Measurements from ENCODE around the gene PRAMEF13. TPM values are rescaled to one million over a fixed set of nuclear protein-coding genes. Genes with fewer than 3 reads are reported as not detected.
"Not testable (repeated sequence)": the region's sequence is repeated elsewhere in the genome, so short reads cannot be mapped to it uniquely, and the experiment has no call there.

The PRAMEF13 gene
- total RNA-seq, 4 donors from 2014 or later, result not detected

DNA sequence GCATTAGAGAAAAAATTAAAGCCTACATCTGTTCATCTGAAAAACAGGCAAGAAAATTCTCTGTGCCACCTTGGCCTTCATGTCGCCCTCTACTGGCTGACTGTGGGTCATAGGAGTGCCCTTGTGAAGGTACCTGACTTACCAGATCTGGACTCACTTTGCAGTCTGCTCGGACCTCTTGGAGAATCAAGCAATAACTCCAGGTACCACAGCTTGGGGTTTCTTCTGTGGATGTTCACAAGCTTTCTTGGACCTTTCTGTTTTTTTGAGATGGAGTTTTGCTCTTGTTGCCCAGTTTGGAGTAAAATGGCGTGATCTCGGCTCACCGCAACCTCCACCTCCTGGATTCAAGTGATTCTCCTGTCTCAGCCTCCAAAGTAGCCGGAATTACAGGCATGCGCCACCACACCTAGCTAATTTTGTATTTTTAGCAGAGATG, 27.2 kb upstream of the PRAMEF13 start:
- Histone ChIP-seq H3K4me3 (no peak overlapping the region), H3K27me3 (peaks cover 0 to 3% of the 10 kb centered on the region in 2 donors), H3K9me3 (no peaks in the 10 kb centered on the region), H3K27ac (no peak overlapping the region), H3K36me3 (no peaks in the 10 kb centered on the region), H3K4me1 (no peaks in the 10 kb centered on the region)
- DNase-seq (ENCODE audit: low spot score in 2 of 2), result no peak
- WGBS, 2 donors, result 76% methylated on average over 7 of the region's 7 CpGs
- TF ChIP-seq POLR2A (IDR thresholded peaks at IDR 0.05), result no peak
- TF ChIP-seq, protein P1, sequence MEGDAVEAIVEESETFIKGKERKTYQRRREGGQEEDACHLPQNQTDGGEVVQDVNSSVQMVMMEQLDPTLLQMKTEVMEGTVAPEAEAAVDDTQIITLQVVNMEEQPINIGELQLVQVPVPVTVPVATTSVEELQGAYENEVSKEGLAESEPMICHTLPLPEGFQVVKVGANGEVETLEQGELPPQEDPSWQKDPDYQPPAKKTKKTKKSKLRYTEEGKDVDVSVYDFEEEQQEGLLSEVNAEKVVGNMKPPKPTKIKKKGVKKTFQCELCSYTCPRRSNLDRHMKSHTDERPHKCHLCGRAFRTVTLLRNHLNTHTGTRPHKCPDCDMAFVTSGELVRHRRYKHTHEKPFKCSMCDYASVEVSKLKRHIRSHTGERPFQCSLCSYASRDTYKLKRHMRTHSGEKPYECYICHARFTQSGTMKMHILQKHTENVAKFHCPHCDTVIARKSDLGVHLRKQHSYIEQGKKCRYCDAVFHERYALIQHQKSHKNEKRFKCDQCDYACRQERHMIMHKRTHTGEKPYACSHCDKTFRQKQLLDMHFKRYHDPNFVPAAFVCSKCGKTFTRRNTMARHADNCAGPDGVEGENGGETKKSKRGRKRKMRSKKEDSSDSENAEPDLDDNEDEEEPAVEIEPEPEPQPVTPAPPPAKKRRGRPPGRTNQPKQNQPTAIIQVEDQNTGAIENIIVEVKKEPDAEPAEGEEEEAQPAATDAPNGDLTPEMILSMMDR (IDR thresholded peaks at IDR 0.05), result peak in 2 of 5 experiments; percentile 7 to 31
- no peak for TF ChIP-seq EP300 (IDR thresholded peaks at IDR 0.05)

DNA sequence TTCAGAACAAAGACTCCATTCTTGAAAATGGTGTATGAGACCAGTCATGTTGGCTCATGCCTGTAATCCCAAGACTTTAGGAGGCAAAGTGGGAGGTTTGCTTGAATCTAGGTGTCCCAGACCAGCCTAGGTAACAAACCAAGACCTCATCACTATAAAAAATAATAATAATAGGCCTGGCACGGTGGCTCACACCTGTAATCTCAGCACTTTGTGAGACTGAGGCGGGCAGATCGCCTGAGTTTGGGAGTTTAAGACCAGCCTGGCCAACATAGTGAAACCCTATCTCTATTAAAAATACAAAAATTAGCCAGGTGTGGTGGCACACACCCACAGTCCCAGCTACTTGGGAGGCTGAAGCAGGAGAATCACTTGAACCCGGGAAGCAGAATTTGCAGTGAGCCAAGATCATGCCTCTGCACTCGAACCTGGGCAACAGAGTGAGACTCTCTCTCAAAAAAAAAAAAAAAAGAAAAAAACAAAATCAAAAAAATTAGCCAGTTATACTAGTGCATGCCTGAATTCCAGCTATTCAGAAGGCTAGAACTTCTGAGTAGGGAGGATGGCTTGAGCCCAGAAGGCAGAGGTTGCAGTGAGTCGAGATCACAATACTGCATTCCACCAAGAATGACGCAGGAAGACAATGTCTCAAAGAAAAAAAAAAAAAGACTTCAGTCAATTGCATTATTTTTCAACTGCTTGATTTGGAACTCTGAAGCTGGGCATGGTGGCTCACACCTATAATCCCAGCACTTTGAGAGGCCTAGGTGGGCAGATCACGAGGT, 26.3 kb upstream of the PRAMEF13 start:
- not testable (repeated sequence) for H3K4me1 ChIP-seq; H3K36me3 ChIP-seq; H3K27me3 ChIP-seq; H3K4me3 ChIP-seq; DNase-seq (ENCODE audit: low spot score in 2 of 2); H3K9me3 ChIP-seq; H3K27ac ChIP-seq
- WGBS, 2 donors, result 82 to 84% methylated on average over 8 of the region's 8 CpGs

DNA sequence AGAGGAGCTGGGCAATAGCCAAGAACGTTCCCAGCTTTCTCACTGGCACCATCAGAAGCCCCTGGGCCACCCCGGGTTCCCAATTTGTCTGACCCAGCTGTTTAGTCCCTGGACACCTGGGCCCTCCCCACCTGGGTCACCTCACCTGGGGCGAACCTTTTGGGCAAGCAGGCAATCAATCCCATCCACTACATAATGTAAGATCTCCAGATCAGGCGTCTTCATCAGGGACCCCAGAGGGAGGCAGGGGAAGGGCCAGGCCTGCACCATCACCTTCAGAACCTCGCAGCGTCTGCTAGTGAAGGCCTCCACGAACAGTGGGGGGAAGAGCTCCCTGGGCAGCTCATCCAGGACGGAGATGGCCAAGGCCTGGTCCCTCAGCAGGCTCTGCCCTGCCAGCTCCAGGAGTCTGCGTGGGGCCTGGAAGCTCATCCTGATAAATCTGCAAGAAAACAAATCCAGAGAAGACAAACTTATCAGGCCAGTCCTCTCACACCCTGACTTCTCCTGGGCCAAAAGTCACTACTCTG, 24.5 kb upstream of the PRAMEF13 start, which contains the start of gene PRAMEF18:
TSS of gene PRAMEF18 (minus strand) at position 480 of the 530 bp plus-strand sequence. CDS start at position 432, 48 bp downstream.
- DNase-seq (ENCODE audit: low spot score in 2 of 2), result peak in 1 of 2 donors; percentile 1
- H3K9me3 ChIP-seq, H3K36me3 ChIP-seq, H3K4me1 ChIP-seq, H3K4me3 ChIP-seq, H3K27me3 ChIP-seq, H3K27ac ChIP-seq: not testable (repeated sequence)
- 75 to 77% methylated on average over 8 of the region's 9 CpGs for WGBS, 2 donors

DNA sequence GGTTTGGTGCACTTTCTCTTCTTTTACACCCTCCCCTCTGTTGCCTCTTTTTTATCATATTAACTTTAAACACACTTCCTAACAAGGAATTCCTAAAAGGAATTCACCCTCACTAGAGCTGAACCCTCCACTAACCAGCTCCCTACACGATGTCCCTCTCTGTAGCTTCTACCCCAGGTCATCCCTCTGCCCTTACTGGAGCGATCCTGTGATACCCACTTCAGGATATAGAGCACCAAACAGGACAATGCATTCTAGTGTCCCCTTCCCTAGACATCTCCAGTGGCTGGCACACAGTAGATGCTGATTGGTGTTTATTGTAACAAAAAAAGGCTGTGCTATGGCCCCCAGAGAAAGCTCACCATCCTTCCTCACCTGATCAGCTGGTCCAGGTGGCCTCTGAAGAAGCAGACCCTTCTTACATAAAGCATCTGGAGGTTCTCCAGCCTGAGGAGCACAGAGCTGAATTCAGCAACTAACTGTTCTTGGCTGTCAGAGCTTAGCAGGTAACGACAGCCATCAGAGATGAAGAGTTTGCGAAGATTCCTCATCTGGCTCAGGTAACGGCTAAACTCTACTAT, 23.4 kb upstream of the PRAMEF13 start:
- H3K4me3 ChIP-seq, result no peak overlapping the region
- no peaks in the 10 kb centered on the region for H3K9me3 ChIP-seq
- TF ChIP-seq EP300 (IDR thresholded peaks at IDR 0.05), result no peak
- TF ChIP-seq POLR2A (IDR thresholded peaks at IDR 0.05), result no peak
- TF ChIP-seq, protein P1 (IDR thresholded peaks at IDR 0.05), result no peak
- peaks cover 0 to 3% of the 10 kb centered on the region in 2 donors for H3K27me3 ChIP-seq
- H3K4me1 ChIP-seq, result no peaks in the 10 kb centered on the region
- 77 to 80% methylated on average over 5 of the region's 5 CpGs for WGBS, 2 donors
- H3K27ac ChIP-seq, result no peak overlapping the region
- DNase-seq (ENCODE audit: low spot score in 2 of 2), result peak in 1 of 2 donors; percentile 4
- no peaks in the 10 kb centered on the region for H3K36me3 ChIP-seq

DNA sequence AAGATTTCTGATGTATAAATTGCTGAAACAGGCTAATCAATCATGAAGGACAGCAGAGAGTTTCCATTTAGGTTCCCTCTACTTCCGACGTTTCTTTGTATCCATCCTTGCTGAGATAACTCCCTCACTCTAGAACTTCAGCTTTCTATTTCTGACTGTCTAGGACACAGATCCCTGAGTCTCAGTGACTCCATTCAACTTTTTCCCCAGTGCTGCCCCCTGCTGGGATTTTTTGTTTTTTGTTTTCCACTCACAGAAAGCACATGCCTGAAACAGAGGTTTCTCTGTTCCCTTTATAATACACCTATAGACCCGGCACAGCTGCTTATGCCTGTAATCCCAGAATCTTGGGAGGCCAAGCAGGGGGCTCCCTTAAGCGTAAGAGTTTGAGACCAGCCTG, 21.6 kb upstream of the PRAMEF13 start:
- H3K27ac ChIP-seq; H3K27me3 ChIP-seq; H3K36me3 ChIP-seq; H3K4me1 ChIP-seq; DNase-seq (ENCODE audit: low spot score in 2 of 2); H3K4me3 ChIP-seq; H3K9me3 ChIP-seq: not testable (repeated sequence)
- no CpG with 5 or more reads among the region's 4 CpGs for WGBS, 2 donors

DNA sequence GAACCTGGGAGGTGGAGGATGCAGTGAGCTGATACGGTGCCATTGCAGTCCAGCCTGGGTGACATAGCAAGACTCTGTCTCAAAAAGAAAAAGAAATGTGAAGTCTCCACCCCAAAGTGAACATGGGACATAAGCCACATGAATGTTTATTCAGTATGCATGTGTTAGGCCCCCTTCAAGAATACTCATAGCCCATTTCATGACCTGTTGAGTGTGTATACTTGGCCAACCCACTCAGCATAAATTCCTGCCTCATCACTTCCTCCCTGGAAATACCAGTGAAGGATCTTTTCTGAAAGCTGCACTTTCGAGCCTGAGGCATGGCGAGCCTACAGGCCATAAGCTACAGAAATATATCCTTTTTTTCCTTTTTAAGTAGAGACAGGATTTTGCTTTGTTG, 18.0 kb upstream of the PRAMEF13 start:
- not testable (repeated sequence) for DNase-seq (ENCODE audit: low spot score in 2 of 2); H3K36me3 ChIP-seq; H3K9me3 ChIP-seq; H3K27ac ChIP-seq; H3K27me3 ChIP-seq; H3K4me1 ChIP-seq; H3K4me3 ChIP-seq
- no CpG with 5 or more reads among the region's 3 CpGs for WGBS, 2 donors

DNA sequence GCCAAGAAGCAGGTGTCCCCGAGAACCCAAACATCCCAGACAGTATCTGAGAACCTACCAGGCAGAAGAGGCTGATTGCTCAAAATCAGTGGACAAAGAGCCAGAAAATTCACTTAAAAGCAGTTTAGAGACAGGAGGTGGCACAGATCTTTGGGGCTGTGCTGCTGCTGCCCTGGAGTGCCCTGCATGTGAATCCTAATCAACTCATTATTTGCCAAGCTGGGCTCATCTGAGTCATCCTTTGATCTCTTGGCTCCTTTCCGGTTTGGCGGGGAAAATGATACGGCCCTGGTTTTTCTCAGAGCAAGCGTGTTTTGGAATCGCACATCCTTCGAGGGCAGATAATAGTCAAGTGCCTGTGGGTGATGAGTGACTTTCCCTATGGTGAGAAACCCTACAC, 15.4 kb upstream of the PRAMEF13 start:
- H3K4me3 ChIP-seq; H3K9me3 ChIP-seq; H3K27ac ChIP-seq; DNase-seq (ENCODE audit: low spot score in 2 of 2); H3K27me3 ChIP-seq; H3K36me3 ChIP-seq; H3K4me1 ChIP-seq: not testable (repeated sequence)
- no CpG with 5 or more reads among the region's 7 CpGs for whole genome bisulfite sequencing, 2 donors

DNA sequence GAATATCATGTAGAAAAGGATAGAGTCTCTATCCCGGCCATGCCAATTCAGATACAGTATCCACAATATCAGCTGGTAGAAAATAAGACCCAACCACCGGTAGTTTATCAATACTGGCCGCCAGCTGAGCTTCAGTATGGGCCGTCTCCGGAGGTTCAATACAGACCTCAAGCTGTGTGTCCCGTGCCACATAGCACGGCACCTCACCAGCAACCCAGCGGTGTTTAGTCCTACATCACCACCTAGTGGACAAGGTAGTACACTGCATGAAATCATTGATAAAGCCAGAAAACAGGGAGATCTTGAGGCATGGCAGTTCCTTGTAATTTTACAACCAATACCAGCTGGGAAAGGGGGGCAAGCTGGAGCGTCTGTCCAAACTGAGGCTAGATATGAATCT, 7.5 kb upstream of the PRAMEF13 start:
- H3K4me1 ChIP-seq; H3K9me3 ChIP-seq; DNase-seq (ENCODE audit: low spot score in 2 of 2); H3K4me3 ChIP-seq; H3K27ac ChIP-seq; H3K27me3 ChIP-seq; H3K36me3 ChIP-seq: not testable (repeated sequence)
- WGBS, 2 donors, result no CpG with 5 or more reads among the region's 9 CpGs

DNA sequence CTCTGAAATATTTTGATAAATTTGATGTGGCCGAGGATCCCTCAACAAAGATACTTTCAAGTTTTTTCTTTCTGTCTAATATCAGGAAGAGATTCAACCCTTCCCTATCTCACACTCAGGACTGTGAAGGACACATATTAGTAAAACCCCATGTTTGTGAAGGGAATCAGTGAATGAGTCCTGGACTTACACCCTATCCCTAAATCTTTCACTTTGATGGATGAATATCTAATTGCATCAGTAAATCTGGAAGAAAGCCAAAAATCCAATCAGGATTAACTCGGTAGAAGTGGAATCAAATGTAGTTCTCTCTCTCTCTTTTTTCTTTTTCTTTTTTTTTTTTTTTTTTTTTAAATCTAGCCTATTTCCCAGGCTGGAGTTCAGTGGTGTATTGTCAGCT, 29.7 kb downstream of the PRAMEF13 start, which contains the start of gene PRAMEF9:
TSS of gene PRAMEF9 (plus strand) at position 301 of the 400 bp plus-strand sequence. CDS start 3,433 bp downstream, outside the sequence.
- not testable (repeated sequence) for H3K9me3 ChIP-seq; DNase-seq (ENCODE audit: low spot score in 2 of 2); H3K4me3 ChIP-seq; H3K27ac ChIP-seq; H3K27me3 ChIP-seq; H3K4me1 ChIP-seq; H3K36me3 ChIP-seq
- 70 to 75% methylated on average over 2 of the region's 2 CpGs for WGBS, 2 donors

DNA sequence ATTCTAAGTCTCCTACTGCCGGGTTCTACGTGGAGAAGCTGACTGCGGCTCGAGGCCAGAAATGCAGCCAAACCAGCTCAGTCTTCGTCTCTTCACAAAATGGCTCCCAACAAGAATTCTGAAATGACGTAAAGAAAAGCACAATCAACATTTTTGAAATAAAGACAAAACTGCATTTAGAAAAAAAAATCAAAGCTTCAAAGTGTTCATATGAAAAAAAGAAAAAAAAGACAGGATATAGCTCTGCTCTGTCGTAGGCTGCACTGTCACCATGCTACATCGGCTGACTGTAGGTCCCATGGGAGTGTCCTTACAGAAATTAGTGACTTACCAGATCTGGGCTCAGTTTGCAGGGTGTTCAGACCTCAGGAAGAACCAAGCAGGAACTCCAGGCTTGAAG, 35.7 kb downstream of the PRAMEF13 start, which contains the start of gene HNRNPCL4:
TSS of gene HNRNPCL4 (minus strand) at position 101 of the 400 bp plus-strand sequence. CDS start 164 bp downstream, outside the sequence.
- WGBS, 2 donors, result no CpG with 5 or more reads among the region's 8 CpGs
- not testable (repeated sequence) for H3K4me1 ChIP-seq; H3K36me3 ChIP-seq; H3K27ac ChIP-seq; H3K4me3 ChIP-seq; H3K9me3 ChIP-seq; DNase-seq (ENCODE audit: low spot score in 2 of 2); H3K27me3 ChIP-seq

DNA sequence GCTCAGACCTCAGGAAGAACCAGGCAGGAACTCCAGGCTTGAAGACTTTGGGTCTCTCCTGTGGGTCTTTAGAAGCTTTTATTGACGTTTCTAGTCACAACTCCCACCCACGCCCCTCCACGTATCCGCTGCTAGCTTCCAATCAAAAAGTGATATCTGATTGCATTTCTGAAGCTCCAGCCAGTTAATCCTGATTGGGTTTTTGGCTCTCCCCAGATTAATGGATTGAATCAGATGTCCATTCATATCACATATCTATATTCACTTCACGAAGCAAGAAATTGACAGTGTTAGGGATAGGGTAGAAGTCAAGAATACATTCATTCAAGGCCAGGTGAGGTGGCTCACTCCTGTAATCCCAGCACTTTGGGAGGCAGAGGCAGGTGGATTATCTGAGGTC, 45.3 kb downstream of the PRAMEF13 start, which contains the start of gene PRAMEF26:
TSS of gene PRAMEF26 (minus strand) at position 101 of the 400 bp plus-strand sequence. CDS start 2,914 bp downstream, outside the sequence.
- H3K4me3 ChIP-seq; H3K36me3 ChIP-seq; H3K4me1 ChIP-seq; H3K27ac ChIP-seq; H3K9me3 ChIP-seq; DNase-seq (ENCODE audit: low spot score in 2 of 2); H3K27me3 ChIP-seq: not testable (repeated sequence)
- WGBS, 2 donors, result no CpG with 5 or more reads among the region's 5 CpGs
